WTC11 (cell line): ENCODE measurements around the gene ZFP3. TPM values are rescaled to one million over a fixed set of nuclear protein-coding genes. Genes with fewer than 3 reads are reported as not detected.

ENCODE experiments used
- ATAC-seq: fragments of 200-7000 bp; cut with Tn5 transposase; 2 replicates; pipeline ENCODE4 v1.10.0; 2021; ENCODE audit warnings: mild to moderate bottlenecking, moderate library complexity
- CTCF ChIA-PET: fragments of 300-600 bp; sonication (Branson Sonifier 250); formaldehyde crosslinking; loops from one replicate; lab custom pipeline; 2021; ENCODE audit warnings: antibody characterized with exemption; lab: Charles Lee
- POLR2A ChIA-PET: fragments of 350-600 bp; sonication (Branson Sonifier 250); formaldehyde crosslinking; loops from one replicate; lab custom pipeline; 2021; ENCODE audit warnings: antibody characterized with exemption; lab: Charles Lee
- DNase-seq: peaks from one replicate; pipeline ENCODE4 v3.0.0; 2021; ENCODE audit warnings: low spot score
- H3K27ac Mint-ChIP-seq: 2 replicates; pipeline ENCODE4 v1.8.0; 2021; ENCODE audit warnings: mixed read lengths
- H3K27me3 Mint-ChIP-seq: 2 replicates; pipeline ENCODE4 v1.8.0; 2021; ENCODE audit warnings: low read depth, mild to moderate bottlenecking, moderate library complexity, mixed read lengths
- H3K36me3 Mint-ChIP-seq: 2 replicates; pipeline ENCODE4 v1.8.0; 2021; ENCODE audit warnings: mixed read lengths
- H3K4me1 Mint-ChIP-seq: 2 replicates; pipeline ENCODE4 v1.8.0; 2022; ENCODE audit warnings: mixed read lengths
- H3K4me3 Mint-ChIP-seq: 2 replicates; pipeline ENCODE4 v1.8.0; 2021; ENCODE audit warnings: mild to moderate bottlenecking, moderate library complexity, mixed read lengths
- H3K9me3 Mint-ChIP-seq: 2 replicates; pipeline ENCODE4 v1.8.0; 2021; ENCODE audit warnings: mixed read lengths
- EMX1 ChIP-seq: fragments of 250-450 bp; sonication (Bioruptor Pico); IDR thresholded peaks from 2 replicates; pipeline ENCODE4 v1.8.0; 2021; ENCODE audit warnings: mild to moderate bottlenecking
- FOXK1 ChIP-seq: sonication (generic); formaldehyde crosslinking; IDR thresholded peaks from 2 replicates; pipeline ENCODE4 v1.8.0; 2022; ENCODE audit warnings: mild to moderate bottlenecking, moderate library complexity, missing genetic modification reagents
- RELA ChIP-seq: sonication (generic); formaldehyde crosslinking; IDR thresholded peaks from 2 replicates; pipeline ENCODE4 v1.8.1; 2022; ENCODE audit warnings: missing genetic modification reagents, mild to moderate bottlenecking, borderline replicate concordance
- ZBTB21 ChIP-seq: sonication (generic); formaldehyde crosslinking; IDR thresholded peaks from 2 replicates; pipeline ENCODE4 v1.8.1; 2023; ENCODE audit warnings: mild to moderate bottlenecking, missing genetic modification reagents, borderline replicate concordance
- ZNF121 ChIP-seq: sonication (generic); formaldehyde crosslinking; IDR thresholded peaks from 2 replicates; pipeline ENCODE4 v1.8.0; 2023; ENCODE audit warnings: missing genetic modification reagents
- ZNF317 ChIP-seq: sonication (generic); formaldehyde crosslinking; IDR thresholded peaks from 2 replicates; pipeline ENCODE4 v1.8.1; 2023; ENCODE audit warnings: low read depth, mild to moderate bottlenecking, moderate library complexity, missing genetic modification reagents, borderline replicate concordance
- total RNA-seq: library from RNA; stranded (reverse); gene quantifications from 3 replicates; pipeline ENCODE4 v1.2.3, GENCODE V29; 2021
- TF ChIP-seq, protein P1 (sequence below): sonication (generic); formaldehyde crosslinking; IDR thresholded peaks from 2 replicates; pipeline ENCODE4 v1.8.1; 2023; ENCODE audit warnings: mild to moderate bottlenecking, missing genetic modification reagents, moderate library complexity
- TF ChIP-seq, protein P2 (sequence below): sonication (generic); formaldehyde crosslinking; IDR thresholded peaks from 2 replicates; pipeline ENCODE4 v1.8.1; 2023; ENCODE audit warnings: mild to moderate bottlenecking, missing genetic modification reagents
- TF ChIP-seq, protein P3 (sequence below): fragments of 250-450 bp; sonication (Bioruptor Pico); IDR thresholded peaks from 2 replicates; pipeline ENCODE4 v1.9.0; 2021; ENCODE audit warnings: mild to moderate bottlenecking, borderline replicate concordance
- TF ChIP-seq, protein P4 (sequence below): sonication (generic); formaldehyde crosslinking; IDR thresholded peaks from 2 replicates; pipeline ENCODE4 v1.8.0; 2022; ENCODE audit warnings: mild to moderate bottlenecking, missing genetic modification reagents
- TF ChIP-seq, protein P5 (sequence below): sonication (generic); formaldehyde crosslinking; IDR thresholded peaks from 2 replicates; pipeline ENCODE4 v1.8.0; 2023; ENCODE audit warnings: mild to moderate bottlenecking, missing genetic modification reagents
- TF ChIP-seq, protein P6 (sequence below): sonication (generic); formaldehyde crosslinking; IDR thresholded peaks from 2 replicates; pipeline ENCODE4 v1.8.0; 2022; ENCODE audit warnings: mild to moderate bottlenecking, missing genetic modification reagents
- TF ChIP-seq, protein P7 (sequence below): sonication (generic); formaldehyde crosslinking; IDR thresholded peaks from 2 replicates; pipeline ENCODE4 v1.8.0; 2023; ENCODE audit warnings: missing genetic modification reagents, mild to moderate bottlenecking, borderline replicate concordance

Gene ZFP3
- total RNA-seq, 1 experiment from 2014 or later: 0.66 TPM

DNA sequence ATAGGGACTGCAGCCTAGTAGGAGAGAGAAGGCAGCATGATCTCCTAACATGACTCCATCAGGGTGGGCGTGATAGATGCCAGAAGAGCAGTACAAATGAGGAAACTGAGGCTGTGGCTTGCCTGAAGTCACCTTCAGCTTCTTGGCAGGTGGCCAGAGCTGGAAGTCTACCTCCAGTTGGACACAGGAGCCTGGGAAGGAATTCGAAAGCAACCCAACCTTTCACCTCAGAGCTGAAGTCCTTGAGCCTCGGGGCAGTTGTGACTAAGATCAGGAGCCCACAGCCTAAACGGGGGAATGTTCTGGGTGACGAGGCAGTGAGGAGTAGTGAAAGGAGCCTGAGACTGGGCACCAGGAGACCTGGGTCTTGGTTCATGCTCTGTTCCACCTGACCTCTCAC is 33.6 kb upstream of the ZFP3 start:
- ChIA-PET POLR2A (no interaction called here), CTCF (interaction anchor here (0.9 to 1.3 kb wide), 2 partner anchors 17 to 57 kb away, joined by 3 read pairs; partner anchors contain the start of gene CAMTA2)
- no peak for ATAC-seq
- DNase-seq: no peak
- H3K36me3 Mint-ChIP-seq: no peaks in the 10 kb centered on the region
- no peaks in the 10 kb centered on the region for H3K27me3 Mint-ChIP-seq
- TF ChIP-seq, protein P1, sequence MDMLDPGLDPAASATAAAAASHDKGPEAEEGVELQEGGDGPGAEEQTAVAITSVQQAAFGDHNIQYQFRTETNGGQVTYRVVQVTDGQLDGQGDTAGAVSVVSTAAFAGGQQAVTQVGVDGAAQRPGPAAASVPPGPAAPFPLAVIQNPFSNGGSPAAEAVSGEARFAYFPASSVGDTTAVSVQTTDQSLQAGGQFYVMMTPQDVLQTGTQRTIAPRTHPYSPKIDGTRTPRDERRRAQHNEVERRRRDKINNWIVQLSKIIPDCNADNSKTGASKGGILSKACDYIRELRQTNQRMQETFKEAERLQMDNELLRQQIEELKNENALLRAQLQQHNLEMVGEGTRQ (CRISPR knock-in tag): no peak
- TF ChIP-seq ZBTB21: no peak
- TF ChIP-seq, protein P2, sequence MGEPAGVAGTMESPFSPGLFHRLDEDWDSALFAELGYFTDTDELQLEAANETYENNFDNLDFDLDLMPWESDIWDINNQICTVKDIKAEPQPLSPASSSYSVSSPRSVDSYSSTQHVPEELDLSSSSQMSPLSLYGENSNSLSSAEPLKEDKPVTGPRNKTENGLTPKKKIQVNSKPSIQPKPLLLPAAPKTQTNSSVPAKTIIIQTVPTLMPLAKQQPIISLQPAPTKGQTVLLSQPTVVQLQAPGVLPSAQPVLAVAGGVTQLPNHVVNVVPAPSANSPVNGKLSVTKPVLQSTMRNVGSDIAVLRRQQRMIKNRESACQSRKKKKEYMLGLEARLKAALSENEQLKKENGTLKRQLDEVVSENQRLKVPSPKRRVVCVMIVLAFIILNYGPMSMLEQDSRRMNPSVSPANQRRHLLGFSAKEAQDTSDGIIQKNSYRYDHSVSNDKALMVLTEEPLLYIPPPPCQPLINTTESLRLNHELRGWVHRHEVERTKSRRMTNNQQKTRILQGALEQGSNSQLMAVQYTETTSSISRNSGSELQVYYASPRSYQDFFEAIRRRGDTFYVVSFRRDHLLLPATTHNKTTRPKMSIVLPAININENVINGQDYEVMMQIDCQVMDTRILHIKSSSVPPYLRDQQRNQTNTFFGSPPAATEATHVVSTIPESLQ (CRISPR knock-in tag): no peak
- TF ChIP-seq FOXK1 (CRISPR knock-in tag): no peak
- no peak for TF ChIP-seq RELA (CRISPR knock-in tag)
- TF ChIP-seq ZNF121 (CRISPR knock-in tag): no peak
- TF ChIP-seq, protein P3, sequence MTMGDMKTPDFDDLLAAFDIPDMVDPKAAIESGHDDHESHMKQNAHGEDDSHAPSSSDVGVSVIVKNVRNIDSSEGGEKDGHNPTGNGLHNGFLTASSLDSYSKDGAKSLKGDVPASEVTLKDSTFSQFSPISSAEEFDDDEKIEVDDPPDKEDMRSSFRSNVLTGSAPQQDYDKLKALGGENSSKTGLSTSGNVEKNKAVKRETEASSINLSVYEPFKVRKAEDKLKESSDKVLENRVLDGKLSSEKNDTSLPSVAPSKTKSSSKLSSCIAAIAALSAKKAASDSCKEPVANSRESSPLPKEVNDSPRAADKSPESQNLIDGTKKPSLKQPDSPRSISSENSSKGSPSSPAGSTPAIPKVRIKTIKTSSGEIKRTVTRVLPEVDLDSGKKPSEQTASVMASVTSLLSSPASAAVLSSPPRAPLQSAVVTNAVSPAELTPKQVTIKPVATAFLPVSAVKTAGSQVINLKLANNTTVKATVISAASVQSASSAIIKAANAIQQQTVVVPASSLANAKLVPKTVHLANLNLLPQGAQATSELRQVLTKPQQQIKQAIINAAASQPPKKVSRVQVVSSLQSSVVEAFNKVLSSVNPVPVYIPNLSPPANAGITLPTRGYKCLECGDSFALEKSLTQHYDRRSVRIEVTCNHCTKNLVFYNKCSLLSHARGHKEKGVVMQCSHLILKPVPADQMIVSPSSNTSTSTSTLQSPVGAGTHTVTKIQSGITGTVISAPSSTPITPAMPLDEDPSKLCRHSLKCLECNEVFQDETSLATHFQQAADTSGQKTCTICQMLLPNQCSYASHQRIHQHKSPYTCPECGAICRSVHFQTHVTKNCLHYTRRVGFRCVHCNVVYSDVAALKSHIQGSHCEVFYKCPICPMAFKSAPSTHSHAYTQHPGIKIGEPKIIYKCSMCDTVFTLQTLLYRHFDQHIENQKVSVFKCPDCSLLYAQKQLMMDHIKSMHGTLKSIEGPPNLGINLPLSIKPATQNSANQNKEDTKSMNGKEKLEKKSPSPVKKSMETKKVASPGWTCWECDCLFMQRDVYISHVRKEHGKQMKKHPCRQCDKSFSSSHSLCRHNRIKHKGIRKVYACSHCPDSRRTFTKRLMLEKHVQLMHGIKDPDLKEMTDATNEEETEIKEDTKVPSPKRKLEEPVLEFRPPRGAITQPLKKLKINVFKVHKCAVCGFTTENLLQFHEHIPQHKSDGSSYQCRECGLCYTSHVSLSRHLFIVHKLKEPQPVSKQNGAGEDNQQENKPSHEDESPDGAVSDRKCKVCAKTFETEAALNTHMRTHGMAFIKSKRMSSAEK (CRISPR knock-in tag): no peak
- no peak for TF ChIP-seq EMX1
- TF ChIP-seq, protein P4, sequence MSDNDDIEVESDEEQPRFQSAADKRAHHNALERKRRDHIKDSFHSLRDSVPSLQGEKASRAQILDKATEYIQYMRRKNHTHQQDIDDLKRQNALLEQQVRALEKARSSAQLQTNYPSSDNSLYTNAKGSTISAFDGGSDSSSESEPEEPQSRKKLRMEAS (CRISPR knock-in tag): no peak
- TF ChIP-seq, protein P5, sequence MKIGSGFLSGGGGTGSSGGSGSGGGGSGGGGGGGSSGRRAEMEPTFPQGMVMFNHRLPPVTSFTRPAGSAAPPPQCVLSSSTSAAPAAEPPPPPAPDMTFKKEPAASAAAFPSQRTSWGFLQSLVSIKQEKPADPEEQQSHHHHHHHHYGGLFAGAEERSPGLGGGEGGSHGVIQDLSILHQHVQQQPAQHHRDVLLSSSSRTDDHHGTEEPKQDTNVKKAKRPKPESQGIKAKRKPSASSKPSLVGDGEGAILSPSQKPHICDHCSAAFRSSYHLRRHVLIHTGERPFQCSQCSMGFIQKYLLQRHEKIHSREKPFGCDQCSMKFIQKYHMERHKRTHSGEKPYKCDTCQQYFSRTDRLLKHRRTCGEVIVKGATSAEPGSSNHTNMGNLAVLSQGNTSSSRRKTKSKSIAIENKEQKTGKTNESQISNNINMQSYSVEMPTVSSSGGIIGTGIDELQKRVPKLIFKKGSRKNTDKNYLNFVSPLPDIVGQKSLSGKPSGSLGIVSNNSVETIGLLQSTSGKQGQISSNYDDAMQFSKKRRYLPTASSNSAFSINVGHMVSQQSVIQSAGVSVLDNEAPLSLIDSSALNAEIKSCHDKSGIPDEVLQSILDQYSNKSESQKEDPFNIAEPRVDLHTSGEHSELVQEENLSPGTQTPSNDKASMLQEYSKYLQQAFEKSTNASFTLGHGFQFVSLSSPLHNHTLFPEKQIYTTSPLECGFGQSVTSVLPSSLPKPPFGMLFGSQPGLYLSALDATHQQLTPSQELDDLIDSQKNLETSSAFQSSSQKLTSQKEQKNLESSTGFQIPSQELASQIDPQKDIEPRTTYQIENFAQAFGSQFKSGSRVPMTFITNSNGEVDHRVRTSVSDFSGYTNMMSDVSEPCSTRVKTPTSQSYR: no peak
- TF ChIP-seq, protein P6, sequence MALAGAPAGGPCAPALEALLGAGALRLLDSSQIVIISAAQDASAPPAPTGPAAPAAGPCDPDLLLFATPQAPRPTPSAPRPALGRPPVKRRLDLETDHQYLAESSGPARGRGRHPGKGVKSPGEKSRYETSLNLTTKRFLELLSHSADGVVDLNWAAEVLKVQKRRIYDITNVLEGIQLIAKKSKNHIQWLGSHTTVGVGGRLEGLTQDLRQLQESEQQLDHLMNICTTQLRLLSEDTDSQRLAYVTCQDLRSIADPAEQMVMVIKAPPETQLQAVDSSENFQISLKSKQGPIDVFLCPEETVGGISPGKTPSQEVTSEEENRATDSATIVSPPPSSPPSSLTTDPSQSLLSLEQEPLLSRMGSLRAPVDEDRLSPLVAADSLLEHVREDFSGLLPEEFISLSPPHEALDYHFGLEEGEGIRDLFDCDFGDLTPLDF (CRISPR knock-in tag): no peak
- TF ChIP-seq, protein P7, sequence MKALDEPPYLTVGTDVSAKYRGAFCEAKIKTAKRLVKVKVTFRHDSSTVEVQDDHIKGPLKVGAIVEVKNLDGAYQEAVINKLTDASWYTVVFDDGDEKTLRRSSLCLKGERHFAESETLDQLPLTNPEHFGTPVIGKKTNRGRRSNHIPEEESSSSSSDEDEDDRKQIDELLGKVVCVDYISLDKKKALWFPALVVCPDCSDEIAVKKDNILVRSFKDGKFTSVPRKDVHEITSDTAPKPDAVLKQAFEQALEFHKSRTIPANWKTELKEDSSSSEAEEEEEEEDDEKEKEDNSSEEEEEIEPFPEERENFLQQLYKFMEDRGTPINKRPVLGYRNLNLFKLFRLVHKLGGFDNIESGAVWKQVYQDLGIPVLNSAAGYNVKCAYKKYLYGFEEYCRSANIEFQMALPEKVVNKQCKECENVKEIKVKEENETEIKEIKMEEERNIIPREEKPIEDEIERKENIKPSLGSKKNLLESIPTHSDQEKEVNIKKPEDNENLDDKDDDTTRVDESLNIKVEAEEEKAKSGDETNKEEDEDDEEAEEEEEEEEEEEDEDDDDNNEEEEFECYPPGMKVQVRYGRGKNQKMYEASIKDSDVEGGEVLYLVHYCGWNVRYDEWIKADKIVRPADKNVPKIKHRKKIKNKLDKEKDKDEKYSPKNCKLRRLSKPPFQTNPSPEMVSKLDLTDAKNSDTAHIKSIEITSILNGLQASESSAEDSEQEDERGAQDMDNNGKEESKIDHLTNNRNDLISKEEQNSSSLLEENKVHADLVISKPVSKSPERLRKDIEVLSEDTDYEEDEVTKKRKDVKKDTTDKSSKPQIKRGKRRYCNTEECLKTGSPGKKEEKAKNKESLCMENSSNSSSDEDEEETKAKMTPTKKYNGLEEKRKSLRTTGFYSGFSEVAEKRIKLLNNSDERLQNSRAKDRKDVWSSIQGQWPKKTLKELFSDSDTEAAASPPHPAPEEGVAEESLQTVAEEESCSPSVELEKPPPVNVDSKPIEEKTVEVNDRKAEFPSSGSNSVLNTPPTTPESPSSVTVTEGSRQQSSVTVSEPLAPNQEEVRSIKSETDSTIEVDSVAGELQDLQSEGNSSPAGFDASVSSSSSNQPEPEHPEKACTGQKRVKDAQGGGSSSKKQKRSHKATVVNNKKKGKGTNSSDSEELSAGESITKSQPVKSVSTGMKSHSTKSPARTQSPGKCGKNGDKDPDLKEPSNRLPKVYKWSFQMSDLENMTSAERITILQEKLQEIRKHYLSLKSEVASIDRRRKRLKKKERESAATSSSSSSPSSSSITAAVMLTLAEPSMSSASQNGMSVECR (CRISPR knock-in tag): no peak
- no peak for TF ChIP-seq ZNF317 (CRISPR knock-in tag)
- no peaks in the 10 kb centered on the region for H3K4me1 Mint-ChIP-seq
- H3K27ac Mint-ChIP-seq: no peak overlapping the region
- no peaks in the 10 kb centered on the region for H3K9me3 Mint-ChIP-seq
- no peak overlapping the region for H3K4me3 Mint-ChIP-seq
